GM19099 (cell line): ENCODE results near the gene PAN3.

Source experiments
- POLR2A ChIP-seq: IDR thresholded peaks from 3 replicates; pipeline ENCODE4 v1.6.1; 2011; ENCODE audit warnings: low read depth; ENCODE audit not compliant: insufficient read length; ENCODE audit errors: extremely low read depth

The PAN3 gene

GRCh38 chr13:28306325-28306724, 168.0 kb downstream of the PAN3 start:
- no peak for TF ChIP-seq POLR2A

DNA sequence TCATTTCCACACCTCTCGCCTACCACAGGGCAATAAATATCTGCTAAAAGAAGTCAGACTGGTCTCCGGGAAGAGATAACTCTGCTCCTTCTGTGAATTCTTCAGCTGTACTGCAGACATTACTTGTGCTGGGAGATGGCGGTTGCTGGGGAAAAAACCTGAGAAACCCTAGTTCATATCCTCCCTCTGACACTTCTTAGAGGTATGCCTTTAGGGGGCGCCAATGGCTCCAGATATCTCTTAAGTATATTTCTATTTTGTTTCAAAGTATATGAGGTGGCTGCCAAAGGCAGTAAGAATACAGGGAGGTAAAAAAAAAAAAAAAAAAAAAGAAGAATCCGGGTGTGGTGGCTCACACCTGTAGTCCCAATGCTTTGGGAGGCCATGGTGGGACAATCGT, 175.2 kb downstream of the PAN3 start:
- TF ChIP-seq POLR2A, result no peak

DNA sequence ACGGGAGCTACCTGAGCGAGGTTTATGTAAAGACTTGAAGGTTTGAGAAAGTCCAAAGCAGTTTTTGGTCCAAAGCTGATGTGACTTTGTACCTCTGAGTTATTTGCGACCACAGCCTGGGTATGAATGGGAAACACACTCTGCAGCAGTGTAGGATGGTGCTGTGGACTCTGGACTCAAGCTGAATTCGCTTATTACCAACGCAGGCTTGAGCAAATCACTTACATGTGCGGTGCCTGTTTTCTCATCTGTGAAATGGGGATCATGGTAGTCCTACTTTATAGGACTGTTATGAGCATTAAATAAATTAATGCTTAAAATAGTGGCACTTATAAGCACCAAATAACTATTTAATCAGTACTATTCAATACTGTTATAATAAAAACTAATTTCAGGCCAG, 176.5 kb downstream of the PAN3 start:
- no peak for TF ChIP-seq POLR2A

DNA sequence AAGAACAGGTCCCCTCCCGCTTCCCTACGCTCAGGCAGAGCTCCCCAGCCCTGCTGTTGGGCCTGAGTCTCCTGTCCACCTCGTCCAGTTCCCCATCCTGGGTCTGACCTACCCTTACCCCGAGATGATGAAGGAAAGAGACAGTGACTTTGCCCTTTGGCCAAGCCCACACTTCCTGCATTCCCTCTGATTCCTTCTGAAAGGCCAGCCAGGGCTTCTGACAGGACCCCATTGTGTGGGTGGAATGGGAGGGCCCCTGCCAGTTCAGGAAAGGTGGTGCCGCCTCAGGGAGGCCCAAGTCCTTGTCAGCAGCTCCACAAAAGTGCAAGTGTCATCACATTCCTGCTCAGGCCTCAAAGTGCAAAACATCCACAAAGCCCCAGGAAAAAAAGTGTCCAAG, 177.8 kb downstream of the PAN3 start:
- TF ChIP-seq POLR2A, result no peak

GRCh38 chr13:28316836-28317235, 178.5 kb downstream of the PAN3 start:
- TF ChIP-seq POLR2A, result no peak

GRCh38 chr13:28318496-28318895, 180.2 kb downstream of the PAN3 start:
- TF ChIP-seq POLR2A, result no peak

DNA sequence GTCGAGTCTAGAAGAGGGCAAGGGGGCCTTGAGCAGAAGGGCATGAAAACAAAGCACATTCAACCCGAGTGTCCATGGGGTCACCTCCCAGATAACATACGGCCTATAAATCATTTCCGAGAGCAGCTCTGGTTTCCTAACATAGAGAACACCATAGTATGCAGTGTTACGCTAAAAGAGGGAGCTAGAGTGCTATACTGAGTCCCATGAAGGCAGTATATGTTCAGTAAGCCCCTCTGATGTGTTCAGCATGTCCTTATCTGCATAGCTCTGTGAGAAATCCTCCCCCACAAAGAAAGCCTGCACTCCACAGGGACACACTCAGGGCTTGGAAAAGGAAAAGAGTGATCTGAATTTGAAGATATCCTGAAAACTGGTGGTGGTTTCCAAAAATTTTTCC, 181.2 kb downstream of the PAN3 start:
- TF ChIP-seq POLR2A, result no peak

GRCh38 chr13:28320209-28320608, 181.9 kb downstream of the PAN3 start:
- no peak for TF ChIP-seq POLR2A

GRCh38 chr13:28320884-28321574, 182.7 kb downstream of the PAN3 start:
- no peak for TF ChIP-seq POLR2A

- no peak for TF ChIP-seq POLR2A
These were observed 183.4 kb downstream of the PAN3 start for GRCh38 chr13:28321756-28322155.

DNA sequence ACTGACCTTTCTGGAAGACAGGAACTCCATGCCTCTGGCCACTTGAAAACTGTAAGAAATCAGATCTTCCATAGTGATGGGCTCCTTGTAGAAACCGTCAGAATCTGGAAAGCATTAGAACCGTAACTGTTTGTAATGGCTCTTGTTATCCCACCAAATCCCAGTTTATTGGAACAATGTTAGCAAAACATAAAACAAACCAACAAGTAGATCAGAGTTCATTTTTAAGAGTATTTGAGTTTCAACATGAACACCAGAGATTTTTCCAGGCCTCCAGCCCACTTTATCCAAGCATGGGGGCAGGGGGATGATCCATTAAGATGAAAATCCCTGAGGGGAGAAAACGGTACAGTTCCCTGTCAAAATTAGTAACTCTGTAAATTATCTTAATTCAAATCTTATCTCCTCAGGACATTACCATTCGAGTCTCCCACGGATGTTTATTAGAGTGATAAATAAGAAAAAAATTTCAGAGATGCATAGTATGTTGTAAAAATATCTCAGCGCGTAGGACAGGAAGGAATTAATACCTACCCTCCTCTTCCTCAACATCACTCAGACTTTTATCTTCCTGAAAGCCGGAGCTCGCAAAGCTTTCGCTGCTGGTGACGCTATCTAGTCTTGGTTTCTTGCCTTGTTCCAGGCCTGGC, 184.0 kb downstream of the PAN3 start:
- no peak for TF ChIP-seq POLR2A

DNA sequence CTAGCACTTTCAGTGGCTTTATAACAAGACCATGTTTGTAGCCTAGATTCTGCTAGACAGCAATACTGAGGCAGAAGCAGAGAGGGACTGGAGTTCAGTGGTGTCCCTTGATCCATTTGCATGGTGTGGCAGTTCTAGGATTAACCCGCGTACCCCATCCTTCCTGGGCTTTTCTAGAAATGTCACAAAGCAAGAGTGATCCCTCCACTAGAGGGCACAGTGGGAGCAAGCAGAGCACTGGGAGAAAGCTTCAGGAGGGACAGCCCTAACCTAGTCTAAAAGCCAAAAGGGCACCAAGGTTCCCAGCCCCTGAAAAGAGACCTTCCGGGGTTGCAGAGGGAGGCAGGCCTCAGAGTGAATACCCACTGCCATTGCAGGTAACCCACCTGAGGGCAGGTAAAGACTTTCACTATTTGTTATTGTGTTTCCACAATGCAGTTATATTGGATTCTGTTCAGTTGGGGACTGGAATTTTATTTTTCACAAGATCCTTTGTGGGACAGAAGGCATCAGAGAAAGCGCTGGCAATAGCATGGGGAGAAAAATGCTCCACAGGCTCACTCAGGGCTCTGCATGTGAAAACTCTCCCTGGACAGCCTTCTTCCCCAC, 185.9 kb downstream of the PAN3 start:
- TF ChIP-seq POLR2A, result no peak

DNA sequence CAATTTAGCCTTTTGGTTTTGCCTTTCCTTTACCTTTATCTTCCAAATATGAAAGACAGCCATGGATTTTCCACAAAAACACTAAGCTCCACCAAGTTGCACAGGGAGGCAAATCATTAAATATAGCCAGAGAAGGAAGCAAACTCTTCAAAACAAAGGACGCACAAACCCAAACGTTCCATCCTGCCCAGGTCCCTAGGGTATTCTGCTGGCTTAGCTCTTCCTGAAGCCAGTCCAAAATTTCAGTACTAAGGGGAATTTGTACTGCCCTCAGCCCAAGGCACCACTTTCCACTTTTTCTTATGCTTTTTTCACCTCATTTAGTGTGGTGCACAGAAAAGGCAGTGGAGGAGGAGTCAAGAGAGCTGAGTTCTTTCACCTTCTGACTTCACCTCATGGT, 186.7 kb downstream of the PAN3 start:
- no peak for TF ChIP-seq POLR2A

DNA sequence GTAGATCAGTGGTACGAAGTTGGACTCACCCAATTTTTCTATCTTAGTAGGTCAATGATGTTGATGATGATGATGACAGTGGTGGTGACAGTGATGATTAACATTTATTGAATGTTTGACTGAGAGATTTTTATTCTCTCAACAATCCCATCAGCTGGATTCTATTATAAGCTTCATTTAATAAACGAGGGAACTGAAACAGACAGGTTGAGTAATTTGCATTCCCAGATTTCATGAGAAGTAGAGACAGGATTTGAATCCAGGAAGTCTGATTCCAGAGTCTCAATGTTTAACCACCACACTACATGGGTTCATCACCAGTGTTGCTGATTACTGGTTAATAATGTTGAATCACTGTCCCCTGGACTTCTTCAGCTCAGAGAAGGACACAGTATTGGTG, 187.7 kb downstream of the PAN3 start:
- TF ChIP-seq POLR2A, result no peak

GRCh38 chr13:28327373-28328270, 189.3 kb downstream of the PAN3 start:
- TF ChIP-seq POLR2A, result no peak

DNA sequence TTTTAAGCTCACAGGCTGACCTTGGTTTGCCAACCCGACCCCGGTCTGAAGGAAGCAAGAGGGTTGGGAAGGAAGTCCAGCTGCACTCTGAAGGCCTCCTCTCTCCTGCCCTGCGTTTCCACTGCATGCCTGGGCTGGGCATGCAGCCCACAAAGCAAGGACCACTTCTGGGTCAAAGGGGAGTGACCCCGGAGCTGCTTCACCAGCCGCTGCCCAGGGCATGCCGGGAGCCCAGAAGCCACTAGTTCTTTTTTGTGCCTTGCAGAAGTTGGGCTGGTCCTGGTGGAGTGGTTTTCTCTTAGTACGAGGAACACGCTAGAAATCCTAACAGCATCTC, 189.9 kb downstream of the PAN3 start:
- TF ChIP-seq POLR2A, result no peak

DNA sequence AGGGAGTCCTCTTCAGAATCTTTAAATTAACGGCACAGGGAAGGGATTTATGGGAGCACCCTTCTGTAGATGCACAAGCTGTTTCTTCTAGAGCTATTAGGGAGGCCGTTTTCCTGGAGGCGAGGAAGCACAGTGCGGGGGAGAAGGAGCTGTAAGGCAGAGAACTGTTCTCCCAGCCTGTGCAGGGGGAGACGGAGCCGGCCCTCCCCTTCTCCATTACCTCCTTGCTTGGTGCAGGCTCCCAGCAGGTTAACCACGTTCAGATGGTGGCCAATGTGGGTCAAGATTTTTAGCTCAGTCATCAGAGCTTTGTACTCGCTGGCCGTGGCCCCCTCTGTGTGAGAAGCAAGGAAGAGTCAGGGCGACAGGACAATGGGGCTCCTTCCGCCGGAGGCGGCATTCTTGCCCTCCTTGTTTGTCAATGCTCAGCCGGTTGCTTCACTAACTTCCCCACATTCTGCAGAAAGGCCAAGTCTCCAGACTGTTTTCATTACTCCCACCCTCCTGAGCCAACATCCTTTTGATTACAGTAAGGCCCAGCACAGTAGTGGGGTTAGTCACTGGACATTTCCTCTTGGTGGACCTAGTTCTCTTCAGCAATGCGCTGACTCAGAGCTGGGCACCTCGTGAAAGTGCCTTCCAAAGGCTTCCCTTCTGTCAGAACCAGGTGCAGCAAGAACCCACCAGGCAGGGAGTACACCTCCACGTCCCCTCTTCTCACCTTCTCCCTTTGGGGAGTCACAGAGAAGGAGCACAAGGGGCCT, 191.2 kb downstream of the PAN3 start:
- TF ChIP-seq POLR2A, result no peak
